ENCODE results near the gene GMCL1.
A peak's percentile ranks its signal among the peaks of the same experiment; 100 is the strongest.
"Not testable (repeated sequence)": the region's sequence is repeated elsewhere in the genome, so short reads cannot be mapped to it uniquely, and the experiment has no call there.

GMCL1 gene, protein sequence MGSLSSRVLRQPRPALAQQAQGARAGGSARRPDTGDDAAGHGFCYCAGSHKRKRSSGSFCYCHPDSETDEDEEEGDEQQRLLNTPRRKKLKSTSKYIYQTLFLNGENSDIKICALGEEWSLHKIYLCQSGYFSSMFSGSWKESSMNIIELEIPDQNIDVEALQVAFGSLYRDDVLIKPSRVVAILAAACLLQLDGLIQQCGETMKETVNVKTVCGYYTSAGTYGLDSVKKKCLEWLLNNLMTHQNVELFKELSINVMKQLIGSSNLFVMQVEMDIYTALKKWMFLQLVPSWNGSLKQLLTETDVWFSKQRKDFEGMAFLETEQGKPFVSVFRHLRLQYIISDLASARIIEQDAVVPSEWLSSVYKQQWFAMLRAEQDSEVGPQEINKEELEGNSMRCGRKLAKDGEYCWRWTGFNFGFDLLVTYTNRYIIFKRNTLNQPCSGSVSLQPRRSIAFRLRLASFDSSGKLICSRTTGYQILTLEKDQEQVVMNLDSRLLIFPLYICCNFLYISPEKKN

DNA sequence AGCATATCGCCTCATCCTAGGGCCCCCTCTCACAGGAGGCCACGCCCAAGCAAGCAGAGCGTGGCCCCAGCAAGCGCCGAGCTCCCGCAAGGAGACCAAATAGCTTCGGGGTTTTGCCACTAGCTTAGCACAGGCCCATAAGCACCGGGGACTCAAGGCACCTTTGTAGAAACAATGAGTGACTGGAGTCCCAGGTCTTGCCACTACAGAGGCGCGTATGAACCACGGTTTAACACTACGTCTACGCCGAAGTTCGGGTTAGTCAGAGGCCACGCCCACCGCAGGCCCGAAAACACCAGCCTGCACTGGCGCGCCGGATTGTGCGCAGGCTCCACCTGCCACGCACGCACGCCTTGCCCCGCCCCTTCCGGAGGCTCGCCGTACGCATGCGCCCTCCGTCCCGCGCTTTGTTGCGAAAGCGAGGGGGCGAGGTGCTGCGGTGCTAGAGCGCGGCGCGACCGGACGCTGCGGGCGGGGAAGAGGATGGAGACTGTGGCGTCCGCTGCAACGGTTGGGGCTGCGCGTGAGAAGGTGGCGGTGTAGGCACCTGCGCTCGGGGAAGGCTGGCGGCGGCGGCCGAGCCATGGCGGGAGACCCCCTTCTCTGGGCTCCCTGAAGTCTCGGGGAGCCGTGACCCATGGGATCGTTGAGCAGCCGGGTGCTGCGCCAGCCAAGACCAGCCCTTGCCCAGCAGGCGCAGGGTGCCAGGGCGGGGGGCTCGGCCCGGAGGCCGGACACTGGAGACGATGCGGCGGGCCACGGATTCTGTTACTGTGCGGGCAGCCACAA is at the start of gene GMCL1:
TSS of gene GMCL1 (plus strand) at position 405 of the 789 bp plus-strand sequence. CDS start at position 638, 233 bp downstream.
- DNase-seq (ENCODE audit: low read depth in 3 of 3): peak; percentile 98 to 99 (median 98)

DNA sequence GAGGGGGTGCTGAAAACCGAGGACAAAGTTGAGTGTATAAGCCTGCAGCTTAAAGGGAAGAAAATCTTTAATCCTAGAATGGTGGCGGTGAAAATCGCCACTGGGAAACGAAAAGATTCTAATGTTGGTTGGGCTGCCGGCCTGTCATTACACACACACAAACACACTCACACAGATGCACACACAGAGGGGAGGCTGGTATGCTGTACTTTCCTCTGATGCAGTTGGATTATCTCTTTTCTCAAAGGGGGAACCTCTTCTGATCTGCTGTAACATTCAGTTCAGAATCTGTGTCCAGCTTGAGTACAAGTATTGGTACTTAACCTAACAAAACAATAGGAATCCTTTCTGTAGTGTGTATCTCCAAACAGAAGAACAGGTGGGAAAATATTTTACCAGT is 48.5 kb upstream of the GMCL1 start:
- no peak for DNase-seq (ENCODE audit: low read depth in 3 of 3)

DNA sequence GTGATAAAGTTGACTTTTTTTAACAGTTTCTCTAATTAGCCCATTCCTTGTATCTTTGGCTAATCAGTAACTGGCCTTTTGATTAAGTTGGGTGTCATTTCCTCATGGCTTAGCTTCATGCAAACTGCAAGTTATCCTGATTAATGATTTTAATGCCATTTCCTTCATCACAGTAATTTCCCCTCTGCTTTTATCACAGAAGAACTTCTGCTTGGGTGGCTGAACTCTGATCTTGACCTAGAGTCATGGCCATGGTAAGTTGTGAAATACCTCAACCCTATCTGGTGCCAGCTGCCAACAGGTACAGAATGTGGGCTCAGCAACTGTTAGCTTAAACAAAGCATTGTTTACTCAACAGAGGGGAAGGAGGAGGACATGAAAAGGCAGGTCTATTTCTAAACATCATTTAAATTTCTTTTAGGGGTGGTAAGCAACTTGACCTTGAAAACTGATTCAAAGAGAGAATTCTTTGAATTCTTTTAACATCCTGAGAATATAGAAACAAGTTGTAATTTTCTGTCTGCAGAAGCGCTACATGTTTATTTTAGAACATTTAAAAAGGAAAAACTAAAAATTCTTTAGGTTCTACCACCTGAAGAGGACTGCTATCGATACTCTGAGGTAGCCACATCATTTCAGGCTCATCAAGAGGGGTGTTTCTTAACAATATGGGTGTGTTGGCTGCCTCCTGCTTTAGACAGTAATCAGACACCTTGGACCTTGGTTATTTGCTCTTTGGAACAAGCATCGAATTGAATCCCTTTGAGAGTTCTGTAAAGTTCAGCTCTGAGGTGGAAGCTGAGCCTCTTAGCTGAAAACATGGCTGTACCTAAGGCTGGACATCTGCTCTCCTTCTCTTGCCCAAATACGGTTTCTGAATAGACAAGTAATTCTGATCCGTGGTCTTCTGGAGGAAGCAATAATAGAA is 47.9 kb upstream of the GMCL1 start:
- no peak for DNase-seq (ENCODE audit: low read depth in 3 of 3)

DNA sequence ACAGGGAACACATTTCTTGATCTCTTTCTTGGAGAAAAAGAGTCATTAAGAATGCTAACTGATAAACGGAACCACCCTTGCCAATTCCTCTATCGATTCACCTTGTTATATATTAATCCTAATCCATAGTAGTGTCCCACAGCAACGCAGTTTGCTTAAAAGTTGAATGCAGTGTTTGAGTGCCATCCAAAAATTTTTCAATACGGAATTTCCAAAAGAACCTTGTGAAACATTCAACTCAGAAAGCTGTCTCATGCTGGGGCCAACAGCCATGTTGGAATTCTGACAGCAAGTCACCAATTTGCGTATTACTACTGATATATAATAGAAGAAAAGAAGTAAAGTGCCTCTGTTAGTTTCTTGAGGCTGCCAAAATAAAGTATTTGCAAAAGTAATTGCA is 45.2 kb upstream of the GMCL1 start:
- no peak for DNase-seq (ENCODE audit: low read depth in 3 of 3)

DNA sequence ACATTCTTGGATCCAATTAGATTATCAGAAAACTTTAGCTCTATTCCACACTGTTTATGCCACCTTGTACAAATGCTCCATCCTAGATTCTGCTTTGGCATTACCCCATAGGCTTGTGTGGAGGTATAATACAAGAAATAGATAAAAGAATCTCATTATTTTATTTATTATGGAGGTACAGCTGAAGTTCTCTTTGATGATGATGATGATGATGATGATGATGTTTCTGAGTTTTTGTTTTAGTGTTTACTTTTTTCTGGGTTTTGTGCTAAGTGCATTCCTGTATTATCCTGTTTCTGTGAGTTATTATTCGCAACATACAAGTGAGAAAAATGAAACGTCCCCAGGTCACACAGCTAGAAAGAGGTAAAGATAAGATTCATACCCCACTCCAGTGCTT is 44.1 kb upstream of the GMCL1 start:
- DNase-seq (ENCODE audit: low read depth in 3 of 3): no peak

DNA sequence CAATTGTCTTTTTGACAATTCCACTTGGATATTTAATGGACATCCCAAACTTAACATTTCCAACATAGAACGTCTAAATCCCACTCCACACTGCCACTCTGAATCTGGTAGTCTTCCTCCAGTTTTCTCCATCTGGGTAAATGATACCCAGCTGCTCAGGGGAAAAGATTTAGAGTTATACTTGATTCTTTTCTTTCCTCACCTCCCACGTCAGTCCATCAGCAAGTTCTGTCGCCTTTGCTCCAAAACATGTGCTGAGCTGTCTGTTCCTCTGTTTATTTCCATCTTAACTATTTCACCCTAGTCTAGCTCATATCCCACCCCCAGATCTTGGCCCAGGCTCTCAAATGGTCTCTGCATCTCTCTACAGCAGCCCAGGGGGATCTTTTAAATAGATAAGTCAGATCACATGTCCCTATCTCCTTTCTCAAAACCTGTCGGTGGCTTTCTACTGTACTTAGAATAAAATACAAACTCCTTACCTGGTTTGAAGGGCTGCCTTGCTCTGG is 43.4 kb upstream of the GMCL1 start:
- no peak for DNase-seq (ENCODE audit: low read depth in 3 of 3)

DNA sequence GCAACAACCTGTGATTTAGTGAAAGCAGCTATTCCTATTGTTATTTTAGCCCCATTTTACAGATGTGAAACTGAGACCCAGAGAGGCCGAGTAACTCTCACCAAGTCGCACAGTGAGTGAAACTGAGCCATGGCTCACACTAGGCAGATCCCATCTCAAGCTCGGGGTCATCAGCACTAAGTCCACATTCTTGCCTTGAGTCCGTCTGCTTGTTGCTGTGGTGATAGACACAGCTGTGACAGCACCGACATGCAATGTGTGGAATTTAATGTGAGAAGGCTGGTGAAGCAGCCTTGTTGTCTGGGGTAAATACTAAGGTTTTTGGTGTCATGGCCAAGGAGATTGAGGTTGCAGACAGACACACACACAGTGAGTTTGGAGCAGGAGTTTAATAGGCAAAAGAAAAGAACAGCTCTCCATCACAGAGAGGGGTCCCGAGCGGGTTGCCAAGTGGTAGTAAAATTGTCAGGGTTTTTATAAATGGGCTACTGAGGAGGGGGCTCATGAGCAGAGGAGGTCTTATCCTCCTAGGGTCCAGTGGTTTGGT is 40.2 kb upstream of the GMCL1 start:
- no peak for DNase-seq (ENCODE audit: low read depth in 3 of 3)

DNA sequence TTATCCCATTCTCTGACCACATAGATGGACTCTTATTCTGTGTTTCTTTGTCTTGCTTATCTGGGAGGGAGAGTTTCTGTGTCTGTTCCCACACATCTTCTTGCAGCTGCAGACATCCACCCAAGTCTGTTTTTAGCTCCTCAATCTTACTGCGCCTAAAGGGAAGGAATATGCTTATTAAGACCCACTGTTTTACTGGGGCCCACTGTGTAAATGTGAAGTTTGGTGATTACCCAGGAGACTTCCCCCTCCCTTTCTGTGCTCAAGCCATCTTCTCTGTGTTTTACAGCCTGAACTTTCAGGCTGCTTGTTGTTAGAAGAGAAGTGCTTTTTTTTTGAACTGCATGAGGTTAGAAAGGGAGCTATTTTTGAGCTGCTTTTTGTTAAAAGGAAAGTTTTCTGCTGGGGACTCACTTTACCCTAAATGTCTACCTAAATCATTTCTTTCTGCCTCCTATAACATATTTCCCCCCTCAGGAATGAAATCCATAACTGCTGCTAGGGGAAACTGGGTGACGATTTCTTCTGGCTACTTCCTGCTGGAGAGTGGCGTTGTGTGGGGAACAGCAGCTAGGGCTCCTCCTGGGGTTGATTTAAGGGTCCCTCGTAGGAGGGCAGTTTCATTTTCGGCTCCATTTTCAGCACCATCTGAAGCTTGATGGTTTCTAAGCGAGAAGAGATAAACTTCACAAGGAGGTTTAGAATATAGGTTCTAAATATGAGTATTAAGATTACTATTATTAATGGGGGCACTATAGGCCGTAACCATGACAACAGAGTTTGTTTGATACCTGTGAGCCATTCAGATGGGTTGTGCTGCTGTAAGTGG is 39.5 kb upstream of the GMCL1 start:
- DNase-seq (ENCODE audit: low read depth in 3 of 3): no peak

DNA sequence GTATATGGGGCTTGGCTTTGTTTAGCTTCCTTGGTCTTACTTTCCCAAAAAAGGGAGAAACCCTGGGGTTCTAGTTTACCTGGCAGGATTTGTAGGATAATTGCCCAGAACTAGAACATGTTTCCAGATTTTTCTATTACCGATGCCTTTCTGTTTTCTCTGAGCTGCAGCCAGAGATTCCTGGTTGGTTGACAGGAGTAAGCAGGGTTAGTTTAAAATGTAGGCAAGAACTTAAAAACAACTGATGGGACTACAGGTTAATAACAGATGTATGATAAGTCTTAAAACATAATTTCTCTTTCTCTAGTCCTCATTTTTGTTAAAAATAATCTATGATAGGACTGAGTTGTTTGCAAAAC is 38.9 kb upstream of the GMCL1 start:
- no peak for DNase-seq (ENCODE audit: low read depth in 3 of 3)

DNA sequence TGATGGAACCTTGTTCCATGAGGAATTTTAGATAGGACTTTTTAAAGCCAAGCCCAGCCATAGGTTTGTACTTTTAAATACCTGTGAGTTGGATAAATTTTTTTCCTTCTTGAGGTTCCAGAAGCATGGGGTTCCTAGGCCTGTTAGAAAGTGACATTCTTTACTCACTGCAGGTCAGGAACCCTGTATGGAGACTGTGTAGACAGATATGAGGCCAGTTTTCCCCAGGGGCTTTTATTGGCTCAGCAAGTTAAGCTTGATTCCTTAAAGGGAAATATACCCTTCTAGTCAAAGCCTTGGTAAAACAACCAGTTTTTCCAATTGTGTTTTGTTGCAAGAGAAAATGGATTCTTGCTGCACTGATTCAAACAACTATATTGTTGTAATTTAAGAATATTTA is 38.4 kb upstream of the GMCL1 start:
- DNase-seq (ENCODE audit: low read depth in 3 of 3): no peak

DNA sequence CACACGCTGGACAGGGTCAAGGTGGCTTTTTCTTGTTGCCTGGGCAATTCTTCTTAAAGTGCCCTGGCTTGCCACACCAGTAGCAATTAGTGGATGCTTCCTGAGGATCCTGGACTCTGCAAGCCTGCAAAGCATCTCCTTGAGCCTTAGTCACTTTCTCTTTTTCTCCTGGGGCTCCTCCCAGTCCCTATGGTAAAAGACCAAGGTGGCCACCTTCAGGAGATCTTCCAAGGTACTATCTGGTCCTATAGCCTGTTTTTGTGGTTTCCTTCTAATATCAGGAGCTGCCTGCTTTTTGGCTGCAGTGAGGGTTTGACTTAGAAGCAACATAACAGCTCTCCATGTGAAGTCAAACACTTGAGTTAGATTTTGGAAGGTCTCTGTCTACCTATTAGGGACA is 33.3 kb upstream of the GMCL1 start:
- DNase-seq (ENCODE audit: low read depth in 3 of 3): no peak

DNA sequence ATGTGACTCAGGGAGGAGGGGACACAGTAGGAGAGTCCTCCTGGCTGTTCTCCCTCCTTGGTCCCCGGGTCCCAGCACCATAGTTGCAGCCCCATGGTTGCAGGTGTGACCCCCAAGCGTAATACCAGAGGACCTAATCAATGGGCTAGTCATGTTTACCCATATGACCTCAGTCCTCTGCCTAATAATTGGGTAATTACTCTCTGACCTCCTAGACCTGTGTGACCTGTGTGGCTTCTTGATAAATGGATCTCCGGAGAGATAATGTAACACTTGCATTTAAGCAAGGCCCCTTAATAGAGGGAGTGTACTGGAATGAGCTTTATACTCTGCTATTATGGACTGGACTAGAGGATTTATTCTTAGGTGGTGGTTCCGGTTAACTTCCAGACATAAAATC is 32.2 kb upstream of the GMCL1 start:
- DNase-seq (ENCODE audit: low read depth in 3 of 3): no peak

DNA sequence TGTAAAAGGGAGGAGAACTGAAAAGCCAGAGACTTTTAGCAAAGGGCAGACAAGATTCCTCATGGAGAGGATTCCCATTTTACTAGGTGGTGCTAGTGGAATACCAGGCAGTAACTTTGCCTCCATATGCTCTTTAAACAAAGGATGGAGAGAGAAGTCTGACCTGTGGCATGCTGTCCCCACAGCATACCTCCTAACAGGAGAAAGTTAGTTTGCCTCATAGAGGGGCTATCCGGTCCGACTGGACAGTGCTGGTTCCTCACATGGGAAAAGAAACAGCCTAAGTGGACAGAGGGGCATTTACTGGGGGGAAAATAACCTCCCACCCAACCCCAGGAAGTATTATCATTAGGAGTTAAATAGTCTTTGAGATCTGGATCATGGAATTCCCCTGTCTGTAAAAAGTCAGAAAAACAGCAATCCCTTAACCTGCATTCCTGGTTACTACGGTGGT is 31.6 kb upstream of the GMCL1 start:
- DNase-seq (ENCODE audit: low read depth in 3 of 3): no peak

DNA sequence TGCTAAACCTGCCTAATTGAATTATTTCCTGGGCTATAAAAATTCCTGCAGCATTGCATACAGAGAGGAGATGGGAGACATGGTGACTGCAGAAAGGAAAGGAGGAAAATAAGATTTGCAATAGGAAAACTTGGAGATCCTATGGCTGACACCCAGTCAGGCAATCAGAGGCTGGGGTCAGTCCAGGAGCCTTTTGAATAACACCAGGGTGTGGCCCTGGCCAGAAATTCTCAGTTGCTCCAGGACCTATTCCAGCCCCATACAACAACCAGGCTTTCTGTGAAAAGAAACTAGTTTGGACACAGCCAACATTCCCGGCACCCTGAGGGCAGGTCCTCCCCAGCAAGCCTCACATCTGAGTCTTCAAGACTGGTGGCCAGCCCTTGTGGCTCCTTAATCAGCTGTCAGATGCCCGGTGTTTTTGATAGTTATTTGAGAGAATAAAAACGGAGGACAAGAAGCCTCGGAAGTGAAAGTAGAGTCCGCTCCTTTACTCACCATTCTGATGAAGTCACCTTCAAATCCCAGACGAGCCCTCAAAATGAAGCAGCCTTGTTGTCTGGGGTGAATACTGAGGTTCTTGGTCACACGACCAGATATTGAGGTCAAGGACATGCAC is 31.1 kb upstream of the GMCL1 start:
- no peak for DNase-seq (ENCODE audit: low read depth in 3 of 3)

DNA sequence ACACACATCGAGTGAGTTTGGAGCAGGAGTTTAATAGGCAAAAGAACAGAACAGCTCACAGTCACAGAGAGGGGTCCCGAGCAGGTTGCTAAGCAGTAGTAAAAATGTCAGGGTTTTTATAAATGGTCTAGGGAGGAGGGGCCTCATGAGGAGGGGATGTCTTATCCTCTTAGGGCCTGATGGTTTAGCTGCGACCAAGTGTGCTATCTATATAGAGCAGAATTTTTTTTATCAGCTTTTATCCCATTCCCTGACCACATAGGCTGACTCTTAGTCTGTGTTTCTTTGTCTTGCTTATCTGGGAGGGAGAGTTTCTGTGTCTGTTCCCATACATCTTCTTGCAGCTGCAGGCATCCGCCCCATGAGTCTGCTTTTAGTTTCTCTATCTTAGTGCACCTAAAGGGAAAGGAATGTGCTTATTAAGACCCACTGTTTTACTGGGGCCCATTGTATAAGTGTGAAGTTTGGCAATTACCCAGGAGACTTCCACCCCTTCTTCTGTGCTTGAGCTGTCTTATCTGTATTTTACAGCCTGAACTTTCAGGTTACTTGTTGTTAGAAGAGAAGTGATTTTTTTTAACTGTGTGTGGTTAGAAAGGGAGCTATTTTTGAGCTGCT is 30.4 kb upstream of the GMCL1 start:
- DNase-seq (ENCODE audit: low read depth in 3 of 3): no peak

DNA sequence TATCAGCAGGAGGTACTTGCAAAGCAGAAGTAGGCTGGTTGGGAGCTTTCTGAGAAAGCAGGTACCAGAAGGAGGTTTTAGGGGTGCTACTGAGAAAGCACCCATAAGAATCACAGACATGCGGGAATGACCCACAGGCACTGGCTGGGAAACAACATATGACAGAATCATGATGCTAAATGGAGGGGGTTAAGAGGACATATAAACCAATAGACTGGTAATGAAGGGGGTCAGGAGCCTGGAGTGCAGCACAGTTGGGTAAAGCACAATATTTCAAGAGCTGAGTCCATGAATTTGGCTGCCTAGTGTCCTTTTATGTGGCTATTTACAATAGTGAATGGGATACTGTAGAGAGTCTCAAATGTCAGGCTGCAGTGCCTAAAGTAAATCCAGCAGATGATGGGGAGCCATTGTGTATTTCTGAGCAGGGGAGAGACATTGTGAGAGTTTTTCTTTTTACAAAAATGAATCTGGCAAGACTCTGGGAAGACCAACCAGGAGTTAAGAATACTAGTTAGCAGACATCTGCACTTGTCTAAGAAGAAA is 27.6 kb upstream of the GMCL1 start:
- DNase-seq (ENCODE audit: low read depth in 3 of 3): no peak

DNA sequence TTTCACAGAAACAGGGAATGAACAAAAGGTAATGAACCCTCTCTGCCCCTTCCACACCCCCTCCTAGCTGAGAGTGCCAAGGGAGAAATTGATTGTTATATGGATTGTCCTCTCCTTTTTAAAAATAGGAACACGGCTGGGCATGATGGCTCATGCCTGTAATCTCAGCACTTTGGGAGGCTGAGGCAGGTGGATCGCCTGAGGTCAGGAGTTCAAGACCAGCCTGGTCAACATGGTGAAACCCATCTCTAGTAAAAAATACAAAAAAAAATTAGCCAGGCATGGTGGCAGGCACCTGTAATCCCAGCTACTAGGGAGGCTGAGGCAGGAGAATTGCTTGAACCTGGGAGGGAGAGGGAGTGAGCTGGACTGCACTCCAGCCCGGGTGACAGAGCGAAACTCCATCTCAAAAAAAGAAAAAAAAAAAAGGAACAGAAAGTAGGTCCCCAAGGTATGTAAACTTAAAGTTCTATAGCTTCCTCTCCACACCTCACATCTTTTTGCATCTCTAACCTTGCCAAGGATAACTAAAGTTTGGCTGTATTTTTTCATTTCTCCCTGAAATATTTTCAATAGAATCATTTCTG is 26.6 kb upstream of the GMCL1 start:
- DNase-seq (ENCODE audit: low read depth in 3 of 3): not testable (repeated sequence)

DNA sequence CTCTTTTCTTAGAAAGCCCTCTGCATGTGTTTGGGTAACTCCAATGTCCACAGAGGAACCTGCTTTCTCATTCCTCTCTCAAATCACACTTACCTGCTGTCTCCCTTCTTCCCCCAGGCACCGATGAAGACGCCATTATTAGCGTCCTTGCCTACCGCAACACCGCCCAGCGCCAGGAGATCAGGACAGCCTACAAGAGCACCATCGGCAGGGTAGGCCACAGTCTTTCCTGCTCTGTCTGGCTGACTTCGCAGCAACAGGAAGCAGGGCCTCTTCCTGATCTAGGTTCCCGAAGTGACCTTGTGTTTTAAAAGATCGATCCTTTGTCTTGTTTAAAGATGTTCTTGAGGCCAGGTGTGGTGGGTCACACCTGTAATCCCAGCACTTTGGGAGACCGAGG is 25.0 kb upstream of the GMCL1 start:
- DNase-seq (ENCODE audit: low read depth in 3 of 3): no peak

DNA sequence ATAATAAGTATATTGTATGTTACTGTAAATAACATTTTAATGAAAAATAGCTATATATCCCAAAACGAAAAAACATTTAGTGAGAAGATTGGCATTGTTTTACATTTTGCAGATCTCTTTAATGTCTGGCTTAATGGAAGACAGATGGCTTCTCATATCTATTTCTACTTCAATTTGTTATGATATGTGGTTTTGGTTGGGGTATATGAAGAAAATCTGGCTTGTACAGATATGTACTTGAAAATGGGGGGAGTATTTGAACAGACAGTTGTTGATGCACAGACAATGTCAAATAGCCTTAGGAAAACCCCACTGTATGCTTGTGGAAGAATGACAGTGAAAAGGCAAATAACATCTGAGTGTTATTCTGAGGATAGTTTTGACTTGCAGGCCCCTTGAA is 23.6 kb upstream of the GMCL1 start:
- no peak for DNase-seq (ENCODE audit: low read depth in 3 of 3)
